Type B pancreatic cell (in vitro differentiated cells): ENCODE results near the gene ZNF76. TPM values are rescaled to one million over a fixed set of nuclear protein-coding genes. Genes with fewer than 3 reads are reported as not detected.
A peak's percentile ranks its signal among the peaks of the same experiment; 100 is the strongest.

Experiments
- DNase-seq: peaks from one replicate; pipeline ENCODE4 v3.0.0; 2021; ENCODE audit warnings: mixed read lengths; ENCODE audit not compliant: unreplicated experiment; ENCODE audit errors: extremely low spot score
- H3K27ac Mint-ChIP-seq: 2 replicates; pipeline ENCODE4 v1.8.0; 2021; ENCODE audit warnings: mild to moderate bottlenecking, mixed read lengths
- H3K27me3 Mint-ChIP-seq: 2 replicates; pipeline ENCODE4 v1.8.0; 2021; ENCODE audit warnings: mixed read lengths
- H3K36me3 Mint-ChIP-seq: 2 replicates; pipeline ENCODE4 v1.8.0; 2021; ENCODE audit warnings: mixed read lengths
- H3K4me1 Mint-ChIP-seq: one replicate; pipeline ENCODE4 v1.8.0; 2021; ENCODE audit warnings: mixed read lengths; ENCODE audit not compliant: unreplicated experiment
- H3K4me3 Mint-ChIP-seq: 2 replicates; pipeline ENCODE4 v1.8.0; 2021; ENCODE audit warnings: mild to moderate bottlenecking, mixed read lengths
- H3K9me3 Mint-ChIP-seq: 2 replicates; pipeline ENCODE4 v1.8.0; 2021; ENCODE audit warnings: mixed read lengths
- CTCF ChIP-seq: fragments of 200-600 bp; sonication (generic); conservative IDR thresholded peaks from 2 replicates; pipeline ENCODE4 v1.5.0; 2021; ENCODE audit warnings: antibody characterized with exemption, mild to moderate bottlenecking
- total RNA-seq: library from RNA; stranded (reverse); gene quantifications from 2 replicates; pipeline ENCODE4 v1.2.1, GENCODE V29; 2021; ENCODE audit warnings: low replicate concordance

The ZNF76 gene
- total RNA-seq, 1 donor from 2014 or later, result 37.3 TPM

- Mint-ChIP-seq H3K9me3 (no peaks in the 10 kb centered on the region), H3K27me3 (peaks cover 7% of the 10 kb centered on the region), H3K36me3 (no peaks in the 10 kb centered on the region), H3K27ac (no peak overlapping the region), H3K4me1 (no peaks in the 10 kb centered on the region), H3K4me3 (no peak overlapping the region)
- TF ChIP-seq CTCF, result no peak
- DNase-seq, result no peak
Measured at GRCh38 chr6:35310265-35310831, 50.8 kb downstream of the ZNF76 start.

DNA sequence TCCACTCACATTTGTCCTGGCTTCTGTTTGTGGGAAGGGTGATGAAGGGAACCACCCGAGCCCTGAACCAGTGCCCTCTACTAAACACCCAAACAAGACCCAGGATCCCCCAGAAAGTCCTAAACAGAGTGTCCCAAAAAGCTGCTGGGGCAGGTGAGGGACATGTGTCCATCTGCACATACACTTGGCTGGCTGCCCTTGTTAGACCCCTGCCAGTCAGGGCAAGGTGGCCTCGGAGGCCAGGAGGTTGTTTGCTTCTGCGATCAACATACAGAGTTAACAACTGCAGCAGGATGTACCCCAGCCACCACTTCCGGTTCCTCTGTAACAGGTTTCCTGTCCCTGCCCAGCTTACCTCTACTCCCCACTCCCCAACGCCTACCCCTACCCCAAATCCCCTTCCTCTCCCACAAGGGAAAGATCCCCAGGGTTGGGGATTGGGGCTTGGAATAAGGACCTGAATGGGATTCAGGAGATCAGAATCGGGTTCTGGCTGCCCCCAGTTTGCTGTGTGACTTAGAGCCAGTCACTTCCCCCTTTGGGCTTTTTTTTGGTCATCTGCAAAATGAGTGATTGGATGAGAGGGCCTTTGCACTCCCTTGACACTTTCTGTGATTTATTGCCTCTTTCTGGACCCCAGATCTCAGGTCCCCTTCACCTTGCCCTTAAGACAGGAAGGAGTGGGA is 52.0 kb downstream of the ZNF76 start:
- peaks cover 1% of the 10 kb centered on the region for H3K36me3 Mint-ChIP-seq
- no peak overlapping the region for H3K4me3 Mint-ChIP-seq
- H3K27ac Mint-ChIP-seq, result no peak overlapping the region
- H3K27me3 Mint-ChIP-seq, result peaks cover 11% of the 10 kb centered on the region
- no peaks in the 10 kb centered on the region for H3K4me1 Mint-ChIP-seq
- H3K9me3 Mint-ChIP-seq, result no peaks in the 10 kb centered on the region
- no peak for DNase-seq
- no peak for TF ChIP-seq CTCF

GRCh38 chr6:35312076-35312800 is 52.7 kb downstream of the ZNF76 start:
- no peaks in the 10 kb centered on the region for H3K9me3 Mint-ChIP-seq
- H3K27ac Mint-ChIP-seq, result no peak overlapping the region
- TF ChIP-seq CTCF, result no peak
- H3K36me3 Mint-ChIP-seq, result peaks cover 5% of the 10 kb centered on the region
- DNase-seq, result peak; percentile 54
- no peak overlapping the region for H3K4me3 Mint-ChIP-seq
- peaks cover 19% of the 10 kb centered on the region for H3K27me3 Mint-ChIP-seq
- H3K4me1 Mint-ChIP-seq, result peaks cover under 1% of the 10 kb centered on the region

- TF ChIP-seq CTCF, result no peak
- Mint-ChIP-seq H3K27ac (no peak overlapping the region), H3K4me1 (peaks cover 4% of the 10 kb centered on the region), H3K36me3 (peaks cover 5% of the 10 kb centered on the region), H3K4me3 (no peak overlapping the region), H3K27me3 (peaks cover 21% of the 10 kb centered on the region), H3K9me3 (no peaks in the 10 kb centered on the region)
- no peak for DNase-seq
Measured at GRCh38 chr6:35312807-35313206, 53.3 kb downstream of the ZNF76 start.

DNA sequence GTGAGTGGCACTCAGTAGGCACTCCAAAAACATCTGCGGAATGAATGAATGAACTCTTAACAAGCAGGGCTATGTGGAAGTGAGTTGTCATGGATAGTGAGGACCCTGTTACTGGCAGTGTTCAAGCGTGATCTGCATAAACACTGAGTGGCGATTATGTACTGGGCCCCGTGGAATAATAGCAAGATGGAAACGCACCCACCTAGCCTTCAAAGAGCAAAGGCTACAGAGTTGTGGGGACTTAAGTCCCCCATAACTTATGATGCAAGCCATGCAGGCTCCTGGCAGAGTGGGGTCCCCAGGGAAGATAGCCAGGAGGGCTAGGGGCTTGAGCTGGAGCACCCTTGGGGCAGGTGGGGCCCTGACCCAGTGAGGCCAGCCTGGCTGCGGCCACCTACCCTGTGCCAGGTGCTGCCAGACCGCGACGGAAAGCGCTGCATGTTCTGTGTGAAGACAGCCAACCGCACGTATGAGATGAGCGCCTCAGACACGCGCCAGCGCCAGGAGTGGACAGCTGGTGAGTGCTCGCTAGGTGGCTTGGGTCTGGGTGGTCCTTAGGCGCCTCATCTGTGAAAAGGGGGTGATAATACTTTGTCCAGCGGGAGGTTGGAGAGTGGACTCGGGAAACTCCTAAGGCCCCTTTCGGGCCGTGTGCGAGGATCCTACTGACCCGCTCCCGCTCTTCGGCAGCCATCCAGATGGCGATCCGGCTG is 58.1 kb downstream of the ZNF76 start:
- TF ChIP-seq CTCF, result no peak
- Mint-ChIP-seq H3K27me3 (peaks cover 21% of the 10 kb centered on the region), H3K4me3 (peak overlapping the region; percentile 96), H3K4me1 (peaks cover 10% of the 10 kb centered on the region), H3K9me3 (no peaks in the 10 kb centered on the region), H3K27ac (peak overlapping the region; percentile 88), H3K36me3 (peaks cover 5% of the 10 kb centered on the region)
- DNase-seq, result peak; percentile 65
